Measurements from ENCODE around the gene VAMP5. TPM values are rescaled to one million over a fixed set of nuclear protein-coding genes. Genes with fewer than 3 reads are reported as not detected.

The VAMP5 gene
- total and polyA plus RNA-seq, 2 donors (not counting 1 experiment from before 2014, with no cell fraction given), result 16.9 to 28.6 TPM

DNA sequence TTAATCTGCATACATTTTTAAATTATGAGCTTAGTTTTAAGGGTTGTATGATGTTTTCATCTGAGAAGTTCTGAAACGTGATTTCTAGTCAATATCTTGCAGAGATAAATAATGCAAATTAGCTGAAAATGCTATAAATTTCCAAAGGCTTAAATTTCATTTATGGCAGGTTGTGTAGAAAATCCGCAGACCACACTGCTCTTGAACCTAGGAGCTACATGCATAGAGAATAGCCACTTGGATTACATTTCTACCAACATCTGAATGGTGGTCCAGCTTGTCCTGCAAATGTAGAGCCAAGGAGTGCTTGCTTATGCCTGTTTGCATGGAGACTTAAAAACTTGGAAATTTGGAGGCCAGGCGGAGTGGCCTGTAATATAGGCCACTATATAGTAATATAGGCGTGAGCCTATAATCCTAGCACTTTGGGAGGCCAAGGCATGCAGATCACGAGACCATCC, 38.4 kb upstream of the VAMP5 start:
- TF ChIP-seq, protein P1, sequence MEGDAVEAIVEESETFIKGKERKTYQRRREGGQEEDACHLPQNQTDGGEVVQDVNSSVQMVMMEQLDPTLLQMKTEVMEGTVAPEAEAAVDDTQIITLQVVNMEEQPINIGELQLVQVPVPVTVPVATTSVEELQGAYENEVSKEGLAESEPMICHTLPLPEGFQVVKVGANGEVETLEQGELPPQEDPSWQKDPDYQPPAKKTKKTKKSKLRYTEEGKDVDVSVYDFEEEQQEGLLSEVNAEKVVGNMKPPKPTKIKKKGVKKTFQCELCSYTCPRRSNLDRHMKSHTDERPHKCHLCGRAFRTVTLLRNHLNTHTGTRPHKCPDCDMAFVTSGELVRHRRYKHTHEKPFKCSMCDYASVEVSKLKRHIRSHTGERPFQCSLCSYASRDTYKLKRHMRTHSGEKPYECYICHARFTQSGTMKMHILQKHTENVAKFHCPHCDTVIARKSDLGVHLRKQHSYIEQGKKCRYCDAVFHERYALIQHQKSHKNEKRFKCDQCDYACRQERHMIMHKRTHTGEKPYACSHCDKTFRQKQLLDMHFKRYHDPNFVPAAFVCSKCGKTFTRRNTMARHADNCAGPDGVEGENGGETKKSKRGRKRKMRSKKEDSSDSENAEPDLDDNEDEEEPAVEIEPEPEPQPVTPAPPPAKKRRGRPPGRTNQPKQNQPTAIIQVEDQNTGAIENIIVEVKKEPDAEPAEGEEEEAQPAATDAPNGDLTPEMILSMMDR (IDR thresholded peaks at IDR 0.05), result no peak
- Histone ChIP-seq H3K4me2 (replicated peaks; ENCODE audit: low read depth, low read length, poor library complexity, severe bottlenecking) (no peak overlapping the region), H3K4me3 (ENCODE audit: control extremely low read depth in 1 of 5, extremely low read depth in 1 of 5, insufficient read depth in 1 of 5, low read depth in 2 of 5, low read length in 4 of 5) (no peak overlapping the region), H3K27ac (ENCODE audit: low read length in 2 of 2) (no peak overlapping the region), H3K9me3 (ENCODE audit: control extremely low read depth in 1 of 3, control insufficient read depth in 2 of 3, insufficient read depth in 1 of 3, low read length in 2 of 3) (no peaks in the 10 kb centered on the region), H2AFZ (ENCODE audit: insufficient read depth, low read depth, low read length, poor library complexity, severe bottlenecking) (no peak overlapping the region), H3K36me3 (replicated peaks in 1 of 2; ENCODE audit: control extremely low read depth in 1 of 2, control insufficient read depth in 1 of 2, extremely low read depth in 1 of 2, insufficient read depth in 2 of 2, low read length in 1 of 2) (peaks cover 10 to 65% of the 10 kb centered on the region in 2 experiments), H3K79me2 (ENCODE audit: control insufficient read depth, insufficient read depth, low read length) (peaks cover 6% of the 10 kb centered on the region), H3K4me1 (ENCODE audit: control insufficient read depth in 2 of 2, insufficient read depth in 2 of 2, low read length in 2 of 2) (peaks cover 7% of the 10 kb centered on the region in 2 donors), H3K27me3 (replicated peaks in 1 of 4; ENCODE audit: control extremely low read depth in 1 of 4, control insufficient read depth in 3 of 4, insufficient read depth in 4 of 4, low read length in 3 of 4) (no peaks in the 10 kb centered on the region), H4K20me1 (ENCODE audit: control insufficient read depth, insufficient read depth, low read length, poor library complexity, severe bottlenecking) (peaks cover 9% of the 10 kb centered on the region), H3K9ac (ENCODE audit: low read length) (no peak overlapping the region)
- intact Hi-C loops (cut with micrococcal nuclease), result no loop called here
- Mint-ChIP-seq H3K4me1 (peaks cover 18% of the 10 kb centered on the region), H3K27me3 (no peaks in the 10 kb centered on the region), H3K4me3 (no peak overlapping the region), H3K9me3 (ENCODE audit: insufficient read depth) (no peaks in the 10 kb centered on the region), H3K27ac (no peak overlapping the region)
- ATAC-seq (ENCODE audit: low read depth) (no peak), DNase-seq (no peak)
- ChIA-PET POLR2A (interaction anchor here (0.7 kb wide), 1 partner anchor 124 kb away, joined by 4 read pairs; no protein-coding TSS in a partner anchor), CTCF (interaction anchor here (0.7 to 2.1 kb wide), 6 partner anchors 11 to 156 kb away, joined by 3 to 7 read pairs (median 4); partner anchors contain the start of gene GGCX)
- 100% methylated on average over 2 of the region's 5 CpGs for WGBS (ENCODE audit: insufficient coverage)

DNA sequence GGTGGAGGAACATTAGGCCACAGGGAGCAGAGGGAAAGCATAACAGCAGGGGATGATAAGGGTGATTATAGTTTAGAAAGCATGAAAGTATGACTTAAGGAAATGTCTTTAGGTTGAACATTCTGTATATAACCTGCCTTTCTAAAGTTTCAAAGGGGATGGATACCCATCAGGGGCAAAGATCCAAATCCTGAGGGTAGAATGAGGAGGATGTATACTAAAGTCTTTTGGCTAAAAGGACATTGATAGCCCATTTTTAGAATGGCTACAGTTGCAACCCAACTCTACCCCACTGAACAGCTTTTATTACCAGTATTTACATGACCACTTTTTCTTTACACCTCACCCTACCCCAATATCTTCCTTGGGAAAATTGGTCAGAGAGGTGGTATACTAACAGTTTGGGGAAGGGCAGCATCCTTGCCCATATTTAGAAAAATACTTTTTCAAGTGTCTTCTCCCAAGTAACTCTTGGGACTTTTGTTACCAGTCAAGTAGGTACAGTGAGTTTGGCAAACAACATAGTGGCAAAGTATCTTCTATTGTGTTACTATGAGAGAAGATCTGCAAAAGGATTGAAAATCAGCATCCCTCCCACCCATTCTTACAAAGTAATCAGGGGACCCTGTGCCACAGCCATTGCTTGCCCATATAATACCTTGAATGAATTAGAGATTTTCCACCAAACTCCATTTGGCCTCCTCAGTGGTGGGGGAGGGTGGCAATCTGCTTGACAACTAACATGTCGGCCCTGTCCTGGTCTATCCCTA, 37.0 kb upstream of the VAMP5 start:
- H3K79me2 ChIP-seq (ENCODE audit: control insufficient read depth, insufficient read depth, low read length), result no peaks in the 10 kb centered on the region
- H3K36me3 ChIP-seq (replicated peaks in 1 of 2; ENCODE audit: control extremely low read depth in 1 of 2, control insufficient read depth in 1 of 2, extremely low read depth in 1 of 2, insufficient read depth in 2 of 2, low read length in 1 of 2), result peaks cover 4 to 61% of the 10 kb centered on the region in 2 experiments
- ATAC-seq (ENCODE audit: low read depth), result no peak
- no peaks in the 10 kb centered on the region for H3K27me3 ChIP-seq (replicated peaks in 1 of 4; ENCODE audit: control extremely low read depth in 1 of 4, control insufficient read depth in 3 of 4, insufficient read depth in 4 of 4, low read length in 3 of 4)
- H2AFZ ChIP-seq (ENCODE audit: insufficient read depth, low read depth, low read length, poor library complexity, severe bottlenecking), result no peak overlapping the region
- H4K20me1 ChIP-seq (ENCODE audit: control insufficient read depth, insufficient read depth, low read length, poor library complexity, severe bottlenecking), result no peaks in the 10 kb centered on the region
- H3K27ac ChIP-seq (ENCODE audit: low read length in 2 of 2), result no peak overlapping the region
- intact Hi-C loops (cut with micrococcal nuclease), result no loop called here
- Mint-ChIP-seq H3K27ac (peak overlapping the region; percentile 43), H3K4me3 (no peak overlapping the region), H3K9me3 (ENCODE audit: insufficient read depth) (no peaks in the 10 kb centered on the region), H3K4me1 (peaks cover 8% of the 10 kb centered on the region), H3K27me3 (no peaks in the 10 kb centered on the region)
- H3K4me1 ChIP-seq (ENCODE audit: control insufficient read depth in 2 of 2, insufficient read depth in 2 of 2, low read length in 2 of 2), result peaks cover 0 to 3% of the 10 kb centered on the region in 2 donors
- no peak for DNase-seq
- H3K9ac ChIP-seq (ENCODE audit: low read length), result no peak overlapping the region
- POLR2A ChIA-PET, result interaction anchor here (0.6 kb wide), 1 partner anchor 1265 kb away, joined by 4 read pairs; no protein-coding TSS in a partner anchor
- TF ChIP-seq EZH2 (IDR thresholded peaks at IDR 0.05; ENCODE audit: borderline replicate concordance, insufficient read depth, low read depth, low read length, poor library complexity, severe bottlenecking), result no peak
- TF ChIP-seq, protein P1 (IDR thresholded peaks at IDR 0.05), result no peak
- WGBS (ENCODE audit: insufficient coverage), result no CpG with 5 or more reads among the region's 1 CpG
- H3K9me3 ChIP-seq (ENCODE audit: control extremely low read depth in 1 of 3, control insufficient read depth in 2 of 3, insufficient read depth in 1 of 3, low read length in 2 of 3), result no peaks in the 10 kb centered on the region
- H3K4me2 ChIP-seq (replicated peaks; ENCODE audit: low read depth, low read length, poor library complexity, severe bottlenecking), result no peak overlapping the region
- CTCF ChIA-PET, result interaction anchor here (1.5 to 2.1 kb wide), 2 partner anchors 10 to 126 kb away, joined by 3 to 7 read pairs; no protein-coding TSS in a partner anchor
- no peak overlapping the region for H3K4me3 ChIP-seq (ENCODE audit: control extremely low read depth in 1 of 5, extremely low read depth in 1 of 5, insufficient read depth in 1 of 5, low read depth in 2 of 5, low read length in 4 of 5)

Measured in B cell (primary cell).